ENCODE data around the gene DCLRE1A. TPM values are rescaled to one million over a fixed set of nuclear protein-coding genes. Genes with fewer than 3 reads are reported as not detected.

Gene DCLRE1A
- total RNA-seq, 3 donors from 2014 or later, result 4.0 to 7.5 (median 4.3) TPM

DNA sequence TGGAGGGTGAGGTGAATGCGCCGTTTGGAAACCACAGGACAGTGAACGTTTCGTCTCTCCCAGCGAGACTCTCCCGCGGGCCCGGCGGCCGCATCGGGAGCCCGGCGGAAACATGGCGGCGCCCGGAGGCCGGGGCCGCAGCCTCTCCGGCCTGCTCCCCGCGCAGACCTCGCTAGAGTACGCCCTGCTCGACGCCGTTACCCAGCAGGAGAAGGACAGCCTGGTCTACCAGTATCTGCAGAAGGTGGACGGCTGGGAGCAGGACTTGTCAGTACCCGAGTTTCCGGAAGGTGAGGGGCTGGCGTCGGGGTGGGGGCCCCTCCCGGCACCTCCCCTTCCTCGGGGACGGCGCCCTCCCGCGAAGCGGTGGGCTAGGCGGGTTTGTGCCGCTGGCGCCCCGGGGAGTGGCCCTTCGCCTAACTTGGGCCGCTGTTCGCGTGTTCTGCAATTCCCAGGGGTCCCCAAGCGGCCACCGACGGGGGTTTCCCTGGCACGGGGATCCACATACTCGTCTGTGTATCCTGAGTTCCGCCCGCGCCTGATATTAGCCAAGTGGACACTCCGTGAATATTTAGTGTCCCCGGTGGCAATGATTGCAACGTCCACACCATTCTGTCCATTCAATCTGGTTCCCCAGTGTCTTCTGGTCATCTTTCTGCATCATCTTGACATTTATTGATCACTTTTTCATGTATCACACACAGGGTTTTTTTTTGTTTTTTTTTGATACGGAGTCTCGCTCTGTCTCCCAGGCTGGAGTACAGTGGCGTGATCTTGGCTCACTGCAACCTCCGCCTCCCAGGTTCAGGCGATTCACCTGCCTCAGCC, 1.1 kb upstream of the DCLRE1A start:
- peak overlapping the region; percentile 93 to 97 (median 97) for H3K4me3 ChIP-seq
- TF ChIP-seq POLR2AphosphoS5 (IDR thresholded peaks at IDR 0.05) (no peak), POLR2A (IDR thresholded peaks at IDR 0.05) (no peak)
- TF ChIP-seq, protein P1, sequence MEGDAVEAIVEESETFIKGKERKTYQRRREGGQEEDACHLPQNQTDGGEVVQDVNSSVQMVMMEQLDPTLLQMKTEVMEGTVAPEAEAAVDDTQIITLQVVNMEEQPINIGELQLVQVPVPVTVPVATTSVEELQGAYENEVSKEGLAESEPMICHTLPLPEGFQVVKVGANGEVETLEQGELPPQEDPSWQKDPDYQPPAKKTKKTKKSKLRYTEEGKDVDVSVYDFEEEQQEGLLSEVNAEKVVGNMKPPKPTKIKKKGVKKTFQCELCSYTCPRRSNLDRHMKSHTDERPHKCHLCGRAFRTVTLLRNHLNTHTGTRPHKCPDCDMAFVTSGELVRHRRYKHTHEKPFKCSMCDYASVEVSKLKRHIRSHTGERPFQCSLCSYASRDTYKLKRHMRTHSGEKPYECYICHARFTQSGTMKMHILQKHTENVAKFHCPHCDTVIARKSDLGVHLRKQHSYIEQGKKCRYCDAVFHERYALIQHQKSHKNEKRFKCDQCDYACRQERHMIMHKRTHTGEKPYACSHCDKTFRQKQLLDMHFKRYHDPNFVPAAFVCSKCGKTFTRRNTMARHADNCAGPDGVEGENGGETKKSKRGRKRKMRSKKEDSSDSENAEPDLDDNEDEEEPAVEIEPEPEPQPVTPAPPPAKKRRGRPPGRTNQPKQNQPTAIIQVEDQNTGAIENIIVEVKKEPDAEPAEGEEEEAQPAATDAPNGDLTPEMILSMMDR (IDR thresholded peaks at IDR 0.05), result peak in 1 of 3 donors; percentile 20
- no peaks in the 10 kb centered on the region for H3K36me3 ChIP-seq
- H3K27ac ChIP-seq, result peak overlapping the region; percentile 93 to 95
- DNase-seq (ENCODE audit: low spot score in 2 of 2), result peak in 1 of 2 donors; percentile 26
- peaks cover 0 to 8% of the 10 kb centered on the region in 2 donors for H3K4me1 ChIP-seq
- H3K27me3 ChIP-seq, result no peaks in the 10 kb centered on the region
- H3K9me3 ChIP-seq, result no peaks in the 10 kb centered on the region
- intact Hi-C loops (cut with DNase I; ENCODE audit: low total_unique reads), result no loop called here

DNA sequence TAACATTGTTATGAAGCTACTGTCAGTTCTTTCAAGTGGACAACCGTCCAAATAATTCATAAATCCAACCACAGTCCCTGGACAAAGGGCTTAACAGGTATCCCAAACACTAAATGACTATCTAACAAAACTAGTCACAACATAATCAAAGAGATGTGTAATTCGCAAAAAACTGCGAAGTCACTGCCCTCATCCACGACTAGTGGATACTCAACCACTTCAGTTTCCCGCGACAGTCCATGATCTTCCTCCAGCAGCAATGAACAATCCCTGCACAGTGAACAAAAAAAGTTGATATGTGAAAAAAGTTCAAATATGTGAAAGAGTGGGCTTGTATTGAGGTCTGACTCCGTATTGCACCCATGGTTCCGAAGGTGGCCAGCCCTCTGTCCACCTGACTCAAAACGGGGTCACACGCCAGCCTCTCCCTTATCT, 287 bp downstream of the DCLRE1A start:
- Histone ChIP-seq H3K27me3 (no peaks in the 10 kb centered on the region), H3K4me3 (peak overlapping the region; percentile 93 to 97 (median 97)), H3K4me1 (peaks cover 0 to 8% of the 10 kb centered on the region in 2 donors), H3K36me3 (no peaks in the 10 kb centered on the region), H3K9me3 (no peaks in the 10 kb centered on the region), H3K27ac (peak overlapping the region; percentile 93 to 95)
- TF ChIP-seq POLR2A (IDR thresholded peaks at IDR 0.05) (no peak), POLR2AphosphoS5 (IDR thresholded peaks at IDR 0.05) (no peak)
- TF ChIP-seq, protein P1 (IDR thresholded peaks at IDR 0.05), result no peak
- no peak for DNase-seq (ENCODE audit: low spot score in 2 of 2)
- intact Hi-C loops (cut with DNase I; ENCODE audit: low total_unique reads), result no loop called here

DNA sequence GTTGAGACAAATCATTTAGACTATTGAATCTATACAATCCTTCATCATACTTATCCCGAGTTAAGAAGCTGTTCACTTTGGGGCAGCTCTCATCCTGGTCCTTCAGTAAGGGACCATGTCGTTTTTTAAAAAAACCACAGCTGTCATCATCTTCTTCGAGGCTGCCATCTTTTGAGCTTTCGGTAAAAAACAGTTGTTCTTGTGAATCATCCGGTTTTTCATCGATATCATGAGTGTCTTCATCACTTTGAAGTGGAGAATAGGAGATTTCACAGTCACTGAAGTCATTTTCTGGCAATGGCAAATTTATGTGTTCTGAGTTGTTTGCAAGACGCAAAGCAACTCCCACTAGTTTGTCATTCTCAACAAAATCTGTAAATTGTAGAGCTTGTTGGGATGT, 3.9 kb downstream of the DCLRE1A start:
- Histone ChIP-seq H3K27ac (no peak overlapping the region), H3K4me3 (no peak overlapping the region), H3K4me1 (no peaks in the 10 kb centered on the region), H3K27me3 (no peaks in the 10 kb centered on the region), H3K9me3 (no peaks in the 10 kb centered on the region), H3K36me3 (no peaks in the 10 kb centered on the region)
- TF ChIP-seq POLR2A (IDR thresholded peaks at IDR 0.05) (no peak), POLR2AphosphoS5 (IDR thresholded peaks at IDR 0.05) (no peak)
- TF ChIP-seq, protein P1 (IDR thresholded peaks at IDR 0.05), result no peak
- intact Hi-C loops (cut with DNase I; ENCODE audit: low total_unique reads), result loop anchor here (2.0 kb wide), 1 partner anchor 61 kb away; no protein-coding TSS in a partner anchor
- no peak for DNase-seq (ENCODE audit: low spot score in 2 of 2)

DNA sequence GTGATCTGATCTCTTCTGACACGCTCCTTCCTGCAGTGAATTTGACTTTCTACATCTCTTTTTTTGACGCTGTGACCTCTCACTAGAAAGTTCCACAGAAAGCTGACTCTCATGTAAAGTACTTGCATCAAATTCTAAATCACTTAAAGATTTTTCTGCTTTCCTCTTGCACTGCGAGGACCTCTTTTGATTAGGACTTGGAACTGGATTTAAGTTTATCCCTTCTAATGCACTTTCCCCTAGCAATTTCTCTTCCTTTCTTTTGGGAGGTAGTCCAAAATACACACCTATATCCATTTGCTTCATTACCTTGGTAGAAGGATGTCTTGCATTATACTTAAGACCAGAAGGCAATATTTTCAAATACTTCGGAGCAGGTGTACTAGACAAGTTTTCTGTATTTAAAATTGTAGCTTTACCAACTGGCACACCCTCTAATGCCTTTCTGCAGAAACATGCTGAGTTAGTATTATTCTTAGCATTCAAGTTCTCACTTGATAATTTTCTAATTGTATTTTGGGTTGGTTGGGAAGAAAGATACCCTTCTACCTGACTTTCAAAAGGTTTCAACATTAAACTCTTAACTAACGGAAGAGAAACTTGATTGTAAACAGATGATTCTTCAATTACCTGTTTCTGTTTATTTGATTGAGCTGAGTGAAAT, 4.6 kb downstream of the DCLRE1A start:
- H3K27ac ChIP-seq, result no peak overlapping the region
- intact Hi-C loops (cut with DNase I; ENCODE audit: low total_unique reads), result no loop called here

More for the DNA sequence above, 4.6 kb downstream of the DCLRE1A start:
- Histone ChIP-seq H3K4me1 (no peaks in the 10 kb centered on the region), H3K4me3 (no peak overlapping the region), H3K27me3 (no peaks in the 10 kb centered on the region), H3K9me3 (no peaks in the 10 kb centered on the region), H3K36me3 (no peaks in the 10 kb centered on the region)
- no peak for TF ChIP-seq POLR2AphosphoS5 (IDR thresholded peaks at IDR 0.05)
- TF ChIP-seq, protein P1 (IDR thresholded peaks at IDR 0.05), result no peak
- no peak for TF ChIP-seq POLR2A (IDR thresholded peaks at IDR 0.05)
- no peak for DNase-seq (ENCODE audit: low spot score in 2 of 2)

Measured in breast epithelium (tissue), 4 donors.